GM12892 (cell line): ENCODE data around the gene BDKRB1. TPM values are rescaled to one million over a fixed set of nuclear protein-coding genes. Genes with fewer than 3 reads are reported as not detected.

Source experiments
- DNase-seq: peaks from one replicate; pipeline ENCODE4 v3.0.0; 2011; ENCODE audit not compliant: insufficient read length
- FAIRE-seq: peaks from 2 replicates; lab custom pipeline; 2011; peaks lifted over from hg19 to GRCh38; lab: Jason Lieb, UNC
- POLR2A ChIP-seq: IDR thresholded peaks from 2 replicates; pipeline ENCODE4 v1.6.1; 2011; ENCODE audit warnings: low read depth, low read length, control low read depth
- POLR2AphosphoS5 ChIP-seq: IDR thresholded peaks from 2 replicates; pipeline ENCODE4 v1.6.1; 2011; ENCODE audit warnings: low read depth, low read length, control low read depth
- TAF1 ChIP-seq: IDR thresholded peaks from 2 replicates; pipeline ENCODE4 v1.6.1; 2011; ENCODE audit warnings: low read depth, mild to moderate bottlenecking, control low read depth, low read length, borderline replicate concordance
- polyA plus RNA-seq: library from polyadenylated mRNA; unstranded; fragments of >200 nt; gene quantifications from one replicate; pipeline ENCODE4 v1.2.1, GENCODE V29; 2012; ENCODE audit warnings: missing spikeins, inconsistent platforms; ENCODE audit not compliant: missing spikeins

Gene BDKRB1
- polyA plus RNA-seq: not detected

- TF ChIP-seq POLR2A (no peak), TAF1 (no peak), POLR2AphosphoS5 (no peak)
- no peak for FAIRE-seq
- no peak for DNase-seq
Measured at GRCh38 chr14:96255501-96256366, at the start of gene BDKRB1. BDKRB1 (plus strand) TSS chr14:96256210; CDS start chr14:96263683, 7,473 bp downstream.

- DNase-seq (no peak), FAIRE-seq (no peak)
- TF ChIP-seq POLR2A (no peak), POLR2AphosphoS5 (no peak), TAF1 (no peak)
Measured at GRCh38 chr14:96206461-96206860, 49.5 kb upstream of the BDKRB1 start.

GRCh38 chr14:96207686-96208085 lies 48.3 kb upstream of the BDKRB1 start:
- TF ChIP-seq TAF1: no peak
- no peak for TF ChIP-seq POLR2AphosphoS5
- TF ChIP-seq POLR2A: no peak
- DNase-seq (no peak), FAIRE-seq (no peak)

- DNase-seq (no peak), FAIRE-seq (no peak)
- no peak for TF ChIP-seq POLR2A
- TF ChIP-seq POLR2AphosphoS5: no peak
- TF ChIP-seq TAF1: no peak
Measured at GRCh38 chr14:96208739-96209138, 47.3 kb upstream of the BDKRB1 start.

DNA sequence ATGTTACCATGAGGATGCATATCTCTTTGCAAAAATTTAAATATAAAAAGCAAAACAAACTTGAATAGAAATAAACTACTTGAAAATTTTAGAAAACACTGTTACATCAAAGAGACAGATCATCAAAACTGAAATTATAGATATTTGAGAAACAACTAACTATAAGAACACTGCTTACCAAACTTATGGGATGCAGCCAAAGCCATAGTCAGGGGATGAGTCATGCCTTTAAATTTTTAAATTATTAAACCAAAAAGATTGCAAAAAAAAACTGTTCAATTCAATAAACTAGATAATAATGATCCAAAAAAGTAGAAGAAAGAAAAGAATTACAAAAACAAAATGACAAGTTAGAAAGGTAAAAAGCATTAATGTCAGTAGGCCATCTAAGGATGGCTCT lies 43.9 kb upstream of the BDKRB1 start:
- no peak for DNase-seq
- FAIRE-seq: no peak
- TF ChIP-seq TAF1: no peak
- TF ChIP-seq POLR2A: no peak
- TF ChIP-seq POLR2AphosphoS5: no peak

DNA sequence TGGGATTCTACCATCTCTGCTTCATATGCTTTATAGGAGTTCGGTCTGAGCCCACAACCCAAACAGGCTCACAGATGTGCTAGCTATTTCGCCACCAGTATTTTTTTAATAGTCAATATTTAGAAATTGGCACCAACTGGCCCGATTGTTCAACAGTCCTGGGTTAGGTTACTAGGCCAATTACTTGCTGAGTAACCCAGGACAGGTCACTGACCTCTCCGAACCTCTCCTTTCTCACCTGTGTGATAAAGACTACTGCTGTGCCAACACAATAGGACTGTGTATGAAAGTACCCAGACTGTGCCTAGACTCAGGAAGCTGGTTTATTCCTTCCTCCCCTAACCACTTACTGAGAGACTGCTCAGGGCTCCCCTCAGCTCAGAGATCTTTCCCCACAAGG lies 43.1 kb upstream of the BDKRB1 start:
- no peak for DNase-seq
- FAIRE-seq: no peak
- TF ChIP-seq POLR2A (no peak), TAF1 (no peak), POLR2AphosphoS5 (no peak)

DNA sequence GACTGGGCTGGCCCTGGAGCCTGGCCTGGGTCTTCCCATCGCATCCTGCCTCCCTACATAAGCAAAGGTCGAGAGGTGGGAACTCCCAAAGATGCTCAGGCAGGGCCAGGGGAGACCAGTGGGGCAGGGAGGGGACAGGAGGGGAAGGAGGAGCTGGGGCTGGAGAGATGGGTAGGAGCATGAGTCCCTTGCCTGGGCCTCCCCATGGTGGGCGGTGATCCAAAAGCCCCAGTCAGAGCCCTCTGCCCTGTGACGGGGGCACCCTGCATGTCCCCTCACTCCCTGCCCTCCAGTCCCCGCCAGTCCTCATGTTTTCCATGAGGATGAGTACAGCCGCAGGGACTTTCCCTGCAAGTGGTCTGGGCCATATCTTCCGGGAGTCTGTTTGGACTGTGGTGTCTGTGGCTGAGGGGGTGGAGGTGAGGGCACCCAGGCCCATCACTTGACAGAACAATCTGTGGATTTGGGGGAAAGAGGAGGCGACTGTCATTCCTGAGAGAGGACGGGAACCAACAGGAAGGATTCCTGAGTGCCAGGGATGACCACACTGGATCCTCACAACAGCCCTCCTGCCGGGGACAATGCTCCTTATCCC lies 42.0 kb upstream of the BDKRB1 start:
- TF ChIP-seq TAF1 (no peak), POLR2A (no peak), POLR2AphosphoS5 (no peak)
- no peak for FAIRE-seq
- DNase-seq: no peak

DNA sequence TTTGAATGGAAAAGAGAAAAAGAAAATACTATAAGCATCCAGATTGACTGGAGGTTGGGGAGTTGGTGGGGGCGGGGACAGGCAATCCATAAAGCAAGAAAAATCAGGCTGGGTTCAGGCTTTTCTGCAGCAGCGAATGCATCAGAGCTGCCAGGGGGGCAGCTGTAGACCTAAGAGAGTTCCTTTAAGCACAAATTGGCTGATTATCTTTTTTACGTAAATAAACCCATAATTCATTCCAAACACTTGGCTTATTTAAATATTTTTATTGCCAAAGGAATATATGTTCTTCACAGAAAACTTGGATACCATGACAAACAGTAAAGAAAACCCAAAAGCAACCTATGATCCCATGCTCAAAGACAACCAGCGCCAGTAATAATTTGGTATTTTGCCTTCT lies 41.2 kb upstream of the BDKRB1 start:
- FAIRE-seq (no peak), DNase-seq (no peak)
- TF ChIP-seq POLR2A (no peak), POLR2AphosphoS5 (no peak), TAF1 (no peak)

DNA sequence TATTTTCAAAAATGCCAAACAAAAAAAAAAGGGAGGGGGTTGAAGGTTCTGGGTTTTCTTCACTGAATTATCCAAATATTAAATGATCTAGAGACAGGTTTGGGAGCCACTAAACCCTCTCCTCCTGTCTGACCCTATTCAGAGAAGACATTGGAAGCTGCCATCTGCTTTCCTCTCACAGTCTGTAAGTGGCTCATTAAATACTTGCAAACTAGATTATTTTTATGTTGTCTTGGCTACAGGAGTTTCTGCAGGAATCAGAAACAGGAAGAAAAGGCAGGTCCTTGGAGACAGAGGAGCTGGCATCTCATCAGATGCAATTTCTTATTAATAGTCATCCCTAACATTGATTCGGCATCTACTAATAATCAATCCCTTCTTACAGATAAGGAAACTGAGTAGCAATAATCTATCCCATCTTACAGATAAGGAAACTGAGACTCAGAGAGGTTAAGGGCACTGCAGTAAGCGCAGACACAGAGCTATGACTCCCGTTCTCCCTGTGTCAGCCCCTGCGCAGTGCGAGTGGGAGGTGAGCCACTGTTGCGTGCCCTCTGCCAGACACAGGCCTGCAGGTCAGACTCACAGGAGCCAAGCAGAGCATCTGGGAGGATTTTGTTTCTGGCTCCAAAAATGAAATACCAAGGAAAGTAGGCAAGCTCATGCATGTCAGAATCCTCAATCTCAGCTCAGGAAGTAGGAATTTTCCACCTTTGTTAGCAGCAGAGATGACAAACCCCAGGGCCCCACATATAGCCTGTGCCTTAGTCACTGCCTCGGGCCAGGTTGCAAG lies 40.4 kb upstream of the BDKRB1 start:
- no peak for FAIRE-seq
- TF ChIP-seq TAF1 (no peak), POLR2A (no peak), POLR2AphosphoS5 (no peak)
- no peak for DNase-seq

DNA sequence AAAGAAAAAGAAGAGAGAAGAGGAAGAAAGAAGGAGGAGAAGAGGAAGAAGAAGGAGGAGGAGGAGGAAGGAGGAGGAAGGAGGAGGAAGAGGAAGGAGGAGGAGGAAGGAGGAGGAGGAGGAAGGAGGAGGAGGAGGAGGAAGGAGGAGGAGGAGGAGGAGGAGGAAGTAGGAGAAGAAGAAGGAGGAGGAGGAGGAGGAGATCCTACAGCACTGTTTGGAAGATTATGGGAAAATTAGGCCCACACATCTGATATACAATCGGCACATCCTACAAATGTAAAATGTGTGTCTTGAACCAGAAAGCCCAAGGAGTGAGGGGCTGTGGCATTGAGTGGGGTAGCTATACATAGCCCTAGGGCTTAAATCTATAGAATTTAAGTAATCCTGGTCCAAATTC lies 39.4 kb upstream of the BDKRB1 start:
- no peak for TF ChIP-seq POLR2A
- no peak for TF ChIP-seq TAF1
- no peak for TF ChIP-seq POLR2AphosphoS5
- DNase-seq (no peak), FAIRE-seq (no peak)

DNA sequence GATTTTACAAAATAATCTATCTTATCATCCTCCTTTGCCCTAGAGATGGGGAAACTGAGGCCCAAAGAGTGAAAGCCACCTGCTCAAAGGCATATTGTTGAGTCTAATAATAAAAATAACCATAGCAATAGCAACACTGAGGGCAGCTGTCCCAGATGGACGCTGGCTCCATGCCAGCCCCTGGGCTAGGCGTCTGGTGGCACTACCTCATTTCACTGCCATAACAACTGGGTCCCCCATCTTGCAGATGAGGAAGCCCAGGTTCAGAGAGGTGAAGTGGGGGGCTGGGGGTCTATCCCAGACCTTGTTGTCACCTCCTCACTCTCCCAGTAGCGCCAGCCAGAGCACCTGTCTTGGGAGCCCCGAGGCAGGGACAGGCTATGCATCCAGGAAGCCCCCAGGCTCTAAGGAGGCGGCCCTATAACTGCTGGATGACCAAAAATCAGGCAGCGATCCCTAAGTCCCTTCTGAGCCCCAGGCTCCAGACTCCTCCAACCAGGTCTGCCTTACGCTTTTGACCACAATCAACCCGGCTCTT lies 38.6 kb upstream of the BDKRB1 start:
- no peak for DNase-seq
- TF ChIP-seq POLR2AphosphoS5 (no peak), POLR2A (no peak), TAF1 (no peak)

DNA sequence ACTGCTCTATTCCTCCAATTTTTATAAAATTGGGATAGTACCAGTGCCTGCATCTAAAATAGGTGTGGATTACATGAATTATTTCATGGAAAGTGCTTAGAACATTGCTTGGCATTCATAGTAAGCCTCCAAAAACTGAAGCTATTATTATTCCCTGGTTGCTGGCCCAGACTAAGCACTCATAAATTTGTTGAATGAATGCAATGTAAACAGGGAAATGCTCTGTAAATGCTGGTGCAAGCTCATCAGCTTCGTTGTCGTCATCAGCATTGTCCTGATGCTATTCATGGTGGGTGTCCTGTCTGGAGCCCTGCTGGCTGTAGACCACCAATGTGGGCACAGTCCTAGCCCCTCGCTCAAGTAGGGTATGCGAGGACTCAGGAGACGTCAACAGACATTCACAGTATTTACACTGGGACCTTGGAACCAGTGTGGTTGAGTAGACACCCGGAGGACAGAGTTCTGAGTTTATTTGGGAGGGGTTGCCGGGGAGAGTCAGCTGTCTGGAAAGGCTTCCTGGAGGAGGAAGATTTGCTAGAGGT lies 34.8 kb upstream of the BDKRB1 start:
- FAIRE-seq (no peak), DNase-seq (no peak)
- no peak for TF ChIP-seq POLR2AphosphoS5
- TF ChIP-seq TAF1: no peak
- no peak for TF ChIP-seq POLR2A

More for the DNA sequence above, 38.6 kb upstream of the BDKRB1 start:
- FAIRE-seq: no peak
